SJCRH30 (cell line): ENCODE results near the gene PELO. TPM values are rescaled to one million over a fixed set of nuclear protein-coding genes. Genes with fewer than 3 reads are reported as not detected.

Experiments
- DNase-seq, 2 experiments: peaks; one replicate each; pipeline ENCODE4 v3.0.0-alpha.2; 2015 to 2020
- H3K27ac ChIP-seq: fragments of 250-450 bp; sonication (Bioruptor Pico); 2 replicates; pipeline ENCODE4 v1.5.1; 2020; ENCODE audit warnings: mild to moderate bottlenecking, moderate library complexity
- H3K27me3 ChIP-seq: fragments of 250-450 bp; sonication (Bioruptor Pico); 2 replicates; pipeline ENCODE4 v1.5.1; 2020; ENCODE audit warnings: mild to moderate bottlenecking, moderate library complexity
- H3K36me3 ChIP-seq: fragments of 250-450 bp; sonication (Bioruptor Pico); 2 replicates; pipeline ENCODE4 v1.5.1; 2020; ENCODE audit warnings: mild to moderate bottlenecking, moderate library complexity
- H3K4me1 ChIP-seq: fragments of 250-450 bp; sonication (Bioruptor Pico); 2 replicates; pipeline ENCODE4 v1.5.1; 2020; ENCODE audit warnings: mild to moderate bottlenecking, moderate library complexity
- H3K4me3 ChIP-seq: fragments of 250-450 bp; sonication (Bioruptor Pico); 2 replicates; pipeline ENCODE4 v1.5.1; 2020; ENCODE audit warnings: mild to moderate bottlenecking, moderate library complexity
- H3K9me3 ChIP-seq: fragments of 250-450 bp; sonication (Bioruptor Pico); replicated peaks from 2 replicates; pipeline ENCODE4 v1.5.1; 2020; ENCODE audit warnings: mild to moderate bottlenecking, moderate library complexity
- total RNA-seq: library from RNA; depleted of rRNA; stranded (reverse); fragments of >200 nt; shearing (Covaris generic); gene quantifications from 2 replicates; pipeline ENCODE4 v1.2.3, GENCODE V29; 2014

PELO gene
- total RNA-seq, 1 experiment from 2014 or later: 17.0 TPM

GRCh38 chr5:52800394-52801213 lies 12.9 kb downstream of the PELO start:
- Histone ChIP-seq H3K9me3 (no peaks in the 10 kb centered on the region), H3K4me3 (peak overlapping the region; percentile 67), H3K36me3 (peaks cover 27% of the 10 kb centered on the region), H3K4me1 (peaks cover 6% of the 10 kb centered on the region; the same call in 1 of the 2 replicates), H3K27me3 (no peaks in the 10 kb centered on the region), H3K27ac (peak overlapping the region; percentile 67)
- peak; percentile 59 to 68 for DNase-seq

- H3K4me3 ChIP-seq: peak overlapping the region; percentile 67
- no peaks in the 10 kb centered on the region for H3K27me3 ChIP-seq
- H3K36me3 ChIP-seq: peaks cover 30% of the 10 kb centered on the region
- peak in 1 of 2 experiments; percentile 39 for DNase-seq
- H3K9me3 ChIP-seq: no peaks in the 10 kb centered on the region
- peaks cover 6% of the 10 kb centered on the region; the same call in 1 of the 2 replicates for H3K4me1 ChIP-seq
- H3K27ac ChIP-seq: peak overlapping the region; percentile 67
Observed at GRCh38 chr5:52801329-52801728, 13.6 kb downstream of the PELO start.

GRCh38 chr5:52802272-52802973 lies 14.7 kb downstream of the PELO start:
- peak overlapping the region; percentile 67 for H3K4me3 ChIP-seq
- no peaks in the 10 kb centered on the region for H3K27me3 ChIP-seq
- DNase-seq: no peak
- peaks cover 6% of the 10 kb centered on the region; the same call in 1 of the 2 replicates for H3K4me1 ChIP-seq
- H3K36me3 ChIP-seq: peaks cover 33% of the 10 kb centered on the region
- no peak overlapping the region for H3K27ac ChIP-seq
- no peaks in the 10 kb centered on the region for H3K9me3 ChIP-seq

GRCh38 chr5:52802974-52803336 lies 15.2 kb downstream of the PELO start:
- H3K4me3 ChIP-seq: no peak overlapping the region
- H3K9me3 ChIP-seq: no peaks in the 10 kb centered on the region
- DNase-seq: no peak
- H3K36me3 ChIP-seq: peaks cover 35% of the 10 kb centered on the region
- H3K4me1 ChIP-seq: 0 out of 2 replicates have a peak, but pooled peaks cover 6% of the 10 kb centered on the region
- H3K27me3 ChIP-seq: no peaks in the 10 kb centered on the region
- H3K27ac ChIP-seq: no peak overlapping the region

- Histone ChIP-seq H3K4me1 (0 out of 2 replicates have a peak, but pooled peaks cover 6% of the 10 kb centered on the region), H3K36me3 (peaks cover 35% of the 10 kb centered on the region), H3K9me3 (no peaks in the 10 kb centered on the region), H3K27ac (no peak overlapping the region), H3K4me3 (no peak overlapping the region), H3K27me3 (no peaks in the 10 kb centered on the region)
- no peak for DNase-seq
Observed at GRCh38 chr5:52804387-52804791, 16.7 kb downstream of the PELO start.

GRCh38 chr5:52804981-52805380 lies 17.3 kb downstream of the PELO start:
- no peak overlapping the region for H3K27ac ChIP-seq
- H3K27me3 ChIP-seq: no peaks in the 10 kb centered on the region
- no peak for DNase-seq
- H3K4me1 ChIP-seq: 0 out of 2 replicates have a peak, but pooled peaks cover 6% of the 10 kb centered on the region
- H3K9me3 ChIP-seq: no peaks in the 10 kb centered on the region
- no peak overlapping the region for H3K4me3 ChIP-seq
- peaks cover 35% of the 10 kb centered on the region for H3K36me3 ChIP-seq

- H3K4me1 ChIP-seq: 0 out of 2 replicates have a peak, but pooled peaks cover 6% of the 10 kb centered on the region
- H3K27ac ChIP-seq: no peak overlapping the region
- H3K36me3 ChIP-seq: peaks cover 35% of the 10 kb centered on the region
- no peaks in the 10 kb centered on the region for H3K27me3 ChIP-seq
- no peak for DNase-seq
- H3K4me3 ChIP-seq: no peak overlapping the region
- no peaks in the 10 kb centered on the region for H3K9me3 ChIP-seq
Observed at GRCh38 chr5:52805615-52806014, 17.9 kb downstream of the PELO start.

DNA sequence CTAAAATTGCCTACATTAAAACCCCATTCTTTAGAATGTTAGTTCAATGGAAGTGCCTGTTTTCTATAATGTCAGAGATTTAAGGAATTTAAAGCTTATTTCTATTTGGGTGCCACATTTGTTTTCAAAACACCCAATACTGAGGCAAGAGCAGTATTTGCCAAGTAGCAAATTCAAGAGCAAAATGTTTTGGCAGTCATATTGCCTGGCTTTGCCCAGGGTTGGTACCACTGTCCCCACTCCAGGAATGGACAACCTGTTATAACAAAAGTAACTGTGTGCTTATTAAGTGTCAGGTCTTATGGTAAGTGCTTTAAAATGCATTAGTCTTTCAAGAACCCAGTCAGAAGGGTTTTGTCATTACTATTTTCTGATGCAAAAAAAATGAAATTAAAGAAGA lies 19.3 kb downstream of the PELO start:
- peaks cover 30% of the 10 kb centered on the region for H3K36me3 ChIP-seq
- no peak overlapping the region for H3K27ac ChIP-seq
- no peak overlapping the region for H3K4me3 ChIP-seq
- no peak for DNase-seq
- H3K9me3 ChIP-seq: no peaks in the 10 kb centered on the region
- 0 out of 2 replicates have a peak, but pooled peaks cover 6% of the 10 kb centered on the region for H3K4me1 ChIP-seq
- no peaks in the 10 kb centered on the region for H3K27me3 ChIP-seq

- Histone ChIP-seq H3K27ac (no peak overlapping the region), H3K36me3 (peaks cover 24% of the 10 kb centered on the region), H3K4me3 (no peak overlapping the region), H3K27me3 (no peaks in the 10 kb centered on the region), H3K9me3 (no peaks in the 10 kb centered on the region), H3K4me1 (no peaks in the 10 kb centered on the region)
- DNase-seq: no peak
Observed at GRCh38 chr5:52807723-52808122, 20.0 kb downstream of the PELO start.

- Histone ChIP-seq H3K27me3 (no peaks in the 10 kb centered on the region), H3K4me3 (no peak overlapping the region), H3K36me3 (peaks cover 20% of the 10 kb centered on the region), H3K9me3 (no peaks in the 10 kb centered on the region), H3K4me1 (no peaks in the 10 kb centered on the region), H3K27ac (no peak overlapping the region)
- DNase-seq: no peak
Observed at GRCh38 chr5:52808316-52808901, 20.7 kb downstream of the PELO start.

- no peaks in the 10 kb centered on the region for H3K9me3 ChIP-seq
- H3K4me3 ChIP-seq: no peak overlapping the region
- no peak overlapping the region for H3K27ac ChIP-seq
- no peaks in the 10 kb centered on the region for H3K4me1 ChIP-seq
- DNase-seq: no peak
- H3K27me3 ChIP-seq: no peaks in the 10 kb centered on the region
- peaks cover 8% of the 10 kb centered on the region for H3K36me3 ChIP-seq
Observed at GRCh38 chr5:52809884-52810283, 22.2 kb downstream of the PELO start.

DNA sequence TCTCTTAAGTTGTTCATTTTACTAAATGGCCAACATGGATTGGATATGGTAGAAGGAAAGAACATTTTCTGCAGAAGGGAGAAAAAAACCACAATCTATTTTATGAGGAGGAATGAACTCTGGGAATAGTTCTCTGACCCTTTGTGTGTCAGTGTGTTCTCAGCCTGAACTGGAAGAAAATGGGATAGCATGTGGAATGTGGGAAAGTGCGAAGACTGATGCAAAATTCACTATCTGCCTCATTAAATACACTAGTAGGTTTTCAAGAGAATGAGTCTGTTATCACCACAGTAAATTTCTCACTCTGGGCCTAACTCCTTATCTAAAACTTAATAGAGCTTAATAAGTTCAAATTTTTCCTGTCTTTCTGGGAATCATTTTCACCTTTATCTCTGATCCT lies 22.7 kb downstream of the PELO start:
- no peaks in the 10 kb centered on the region for H3K4me1 ChIP-seq
- no peak for DNase-seq
- H3K36me3 ChIP-seq: peaks cover 8% of the 10 kb centered on the region; the same call in 1 of the 2 replicates
- no peak overlapping the region for H3K4me3 ChIP-seq
- H3K27me3 ChIP-seq: no peaks in the 10 kb centered on the region
- no peak overlapping the region for H3K27ac ChIP-seq
- H3K9me3 ChIP-seq: no peaks in the 10 kb centered on the region

DNA sequence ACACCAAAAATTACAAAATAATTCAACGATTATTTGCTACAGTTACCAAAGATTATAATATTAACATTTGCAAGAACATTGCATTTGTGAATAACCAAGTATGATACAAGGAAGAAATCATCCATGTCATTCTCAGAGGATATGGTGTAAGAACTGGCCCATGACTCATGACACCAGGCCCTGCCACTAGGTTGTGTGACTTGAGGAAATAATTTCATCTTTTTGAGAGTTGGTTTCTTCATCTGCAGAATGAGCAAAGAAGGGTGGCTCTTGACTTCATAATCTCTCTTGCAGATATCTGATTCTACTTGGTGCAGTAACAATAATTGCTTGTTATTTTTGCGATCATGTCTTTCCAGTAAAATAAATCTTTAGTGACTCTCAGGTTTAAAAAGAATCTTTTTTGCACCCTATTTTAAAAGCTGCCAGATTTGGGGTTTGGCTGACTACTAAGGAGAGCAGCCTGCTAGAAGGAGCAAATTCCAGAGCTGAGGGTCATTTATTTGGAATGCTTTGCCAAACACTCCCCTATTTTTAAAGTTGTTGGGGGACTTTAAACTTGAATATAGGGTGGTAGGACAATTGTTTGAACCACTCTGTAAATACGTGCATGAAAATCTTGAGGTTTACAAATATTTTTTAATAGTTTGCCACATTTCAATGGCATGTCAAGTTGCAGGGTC lies 23.5 kb downstream of the PELO start:
- Histone ChIP-seq H3K36me3 (peaks cover 5% of the 10 kb centered on the region; the same call in 1 of the 2 replicates), H3K9me3 (no peaks in the 10 kb centered on the region), H3K4me3 (no peak overlapping the region), H3K4me1 (no peaks in the 10 kb centered on the region; the same call in 1 of the 2 replicates), H3K27ac (no peak overlapping the region), H3K27me3 (no peaks in the 10 kb centered on the region)
- no peak for DNase-seq

DNA sequence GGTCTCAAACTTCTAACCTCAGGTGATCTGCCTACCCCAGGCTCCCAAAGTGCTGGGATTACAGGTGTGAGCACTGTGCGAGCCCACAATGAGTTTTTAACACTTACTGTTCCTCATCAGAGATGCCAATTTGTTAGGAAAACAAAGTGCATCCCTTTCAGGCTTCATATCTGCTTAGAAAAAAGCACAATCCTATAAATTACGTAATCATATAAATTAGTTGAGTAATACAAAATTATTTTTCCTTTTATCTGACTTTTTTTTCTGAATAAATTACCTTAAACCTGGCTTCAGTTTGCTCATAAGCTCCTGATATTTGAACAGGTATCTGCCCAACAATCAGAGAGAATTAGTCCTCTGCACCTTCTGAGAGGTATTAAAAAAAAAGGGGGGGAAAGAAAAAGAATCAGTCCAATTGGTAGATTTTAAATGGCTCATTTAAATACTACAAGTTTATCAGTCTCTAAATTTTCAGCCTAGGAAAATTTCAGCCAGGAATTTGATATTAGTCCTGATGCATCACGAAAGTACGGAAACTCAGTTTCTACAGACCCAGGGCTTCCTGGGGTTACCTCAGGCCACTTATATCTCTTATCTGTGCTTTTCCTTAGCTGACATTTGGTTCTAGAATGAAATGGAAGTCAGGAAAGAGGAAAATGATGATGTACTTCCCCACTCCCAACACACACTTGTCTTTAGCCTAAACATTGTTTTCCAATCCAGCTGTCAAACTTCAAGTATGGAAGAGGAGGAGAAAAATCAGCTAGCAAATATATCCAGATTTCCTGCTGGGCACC lies 26.8 kb downstream of the PELO start:
- H3K27ac ChIP-seq: no peak overlapping the region
- DNase-seq: no peak
- H3K9me3 ChIP-seq: no peaks in the 10 kb centered on the region
- H3K4me3 ChIP-seq: no peak overlapping the region
- H3K36me3 ChIP-seq: no peaks in the 10 kb centered on the region
- H3K27me3 ChIP-seq: no peaks in the 10 kb centered on the region
- peaks cover 11% of the 10 kb centered on the region for H3K4me1 ChIP-seq
